Stimulated activated CD8-positive, alpha-beta memory T cell treated with anti-CD3 and anti-CD28 coated beads, Interleukin-4, amount 100 ng/mL, for 4 hours (primary cell): ENCODE measurements around the gene TPD52L1.

Experiments
- DNase-seq, 2 donors: peaks; one replicate each; pipeline ENCODE4 v3.0.0-alpha.2; 2020; ENCODE audit warnings: low read depth in 2 of 2, low spot score in 1 of 2

The TPD52L1 gene

GRCh38 chr6:125236536-125237327 is 83.2 kb downstream of the TPD52L1 start:
- DNase-seq = no peak

- no peak for DNase-seq
Measured at GRCh38 chr6:125237764-125238163, 84.2 kb downstream of the TPD52L1 start.

- no peak for DNase-seq
Measured at GRCh38 chr6:125245109-125245508, 91.5 kb downstream of the TPD52L1 start.

- DNase-seq = no peak
Measured at GRCh38 chr6:125245523-125246264, 92.1 kb downstream of the TPD52L1 start.

- no peak for DNase-seq
Measured at GRCh38 chr6:125246566-125246965, 93.0 kb downstream of the TPD52L1 start.

GRCh38 chr6:125248136-125248535 is 94.6 kb downstream of the TPD52L1 start:
- no peak for DNase-seq

- no peak for DNase-seq
Measured at GRCh38 chr6:125250511-125250910, 96.9 kb downstream of the TPD52L1 start.

- DNase-seq = no peak
Measured at GRCh38 chr6:125251516-125252220, 98.1 kb downstream of the TPD52L1 start.

GRCh38 chr6:125252891-125253290 is 99.3 kb downstream of the TPD52L1 start:
- no peak for DNase-seq

- no peak for DNase-seq
Measured at GRCh38 chr6:125253881-125254280, 100.3 kb downstream of the TPD52L1 start.

- DNase-seq = no peak
Measured at GRCh38 chr6:125254321-125254720, 100.7 kb downstream of the TPD52L1 start.

GRCh38 chr6:125255201-125255600 is 101.6 kb downstream of the TPD52L1 start:
- DNase-seq = no peak

GRCh38 chr6:125257351-125257750 is 103.8 kb downstream of the TPD52L1 start:
- DNase-seq = no peak

GRCh38 chr6:125258651-125259353 is 105.2 kb downstream of the TPD52L1 start:
- no peak for DNase-seq

- no peak for DNase-seq
Measured at GRCh38 chr6:125259354-125259736, 105.8 kb downstream of the TPD52L1 start.

GRCh38 chr6:125262016-125263013 is 108.7 kb downstream of the TPD52L1 start:
- no peak for DNase-seq

GRCh38 chr6:125264476-125264875 is 110.9 kb downstream of the TPD52L1 start:
- no peak for DNase-seq

GRCh38 chr6:125267806-125268523 is 114.4 kb downstream of the TPD52L1 start:
- DNase-seq = no peak

GRCh38 chr6:125268765-125269164 is 115.2 kb downstream of the TPD52L1 start:
- no peak for DNase-seq
